Liver (tissue), 9 donors: ENCODE results near the gene TNFRSF25. TPM values are rescaled to one million over a fixed set of nuclear protein-coding genes. Genes with fewer than 3 reads are reported as not detected.

Experiments
- DNase-seq: peaks from one replicate; pipeline ENCODE4 v3.0.0-alpha.2; 2017; ENCODE audit warnings: low spot score
- H3K27ac ChIP-seq, 2 donors: one replicate each; pipeline ENCODE4 v1.7.0; 2013; ENCODE audit warnings: inconsistent platforms in 2 of 2, low read length in 2 of 2, control low read depth in 1 of 2, low read depth in 1 of 2, mild to moderate bottlenecking in 1 of 2
- H3K27me3 ChIP-seq, 4 donors: one replicate each; pipeline versions ENCODE4 v1.6.1 to v1.7.0; 2013; ENCODE audit warnings: low read length in 3 of 4, inconsistent platforms in 1 of 4, mild to moderate bottlenecking in 1 of 4, moderate library complexity in 1 of 4; ENCODE audit not compliant: control insufficient read depth in 4 of 4, insufficient read depth in 4 of 4
- H3K36me3 ChIP-seq, 4 donors: one replicate each; pipeline versions ENCODE4 v1.6.1 to v1.7.0; 2013; ENCODE audit warnings: low read length in 3 of 4, mild to moderate bottlenecking in 3 of 4, low read depth in 1 of 4, moderate library complexity in 1 of 4; ENCODE audit not compliant: control insufficient read depth in 4 of 4, insufficient read depth in 3 of 4
- H3K4me1 ChIP-seq, 4 donors: one replicate each; pipeline versions ENCODE4 v1.6.1 to v1.7.0; 2013; ENCODE audit warnings: low read length in 3 of 4, mild to moderate bottlenecking in 3 of 4, moderate library complexity in 1 of 4; ENCODE audit not compliant: control insufficient read depth in 4 of 4, insufficient read depth in 4 of 4
- H3K4me3 ChIP-seq, 3 donors: one replicate each; pipeline versions ENCODE4 v1.6.1 to v1.7.0; 2013; ENCODE audit warnings: low read length in 3 of 3, control low read depth in 1 of 3, low read depth in 1 of 3, mild to moderate bottlenecking in 1 of 3
- H3K9ac ChIP-seq, 2 donors: one replicate each; pipeline ENCODE4 v1.7.0; 2013; ENCODE audit warnings: low read length in 2 of 2, mild to moderate bottlenecking in 2 of 2, moderate library complexity in 2 of 2, control low read depth in 1 of 2, low read depth in 1 of 2
- H3K9me3 ChIP-seq, 4 donors: one replicate each; pipeline versions ENCODE4 v1.6.1 to v1.7.0; 2013; ENCODE audit warnings: low read length in 3 of 4; ENCODE audit not compliant: control insufficient read depth in 4 of 4
- EGR1 ChIP-seq, 2 donors: IDR thresholded peaks; 2 replicates each; pipeline ENCODE4 v1.6.1; 2016 to 2018; ENCODE audit warnings: antibody characterized with exemption in 2 of 2, low read depth in 2 of 2
- FOXA1 ChIP-seq: IDR thresholded peaks from 2 replicates; pipeline ENCODE4 v1.6.1; 2016; ENCODE audit warnings: antibody characterized with exemption
- FOXA2 ChIP-seq: IDR thresholded peaks from 2 replicates; pipeline ENCODE4 v1.6.1; 2016; ENCODE audit warnings: antibody characterized with exemption
- GABPA ChIP-seq, 2 donors: IDR thresholded peaks in 1 of 2; conservative IDR thresholded peaks in 1 of 2; 2 replicates each; pipeline ENCODE4 v1.6.1; 2016; ENCODE audit warnings: antibody characterized with exemption in 2 of 2, mild to moderate bottlenecking in 1 of 2, moderate library complexity in 1 of 2
- HNF4A ChIP-seq, 2 donors: conservative IDR thresholded peaks; 2 replicates each; pipeline ENCODE4 v1.6.1; 2016; ENCODE audit warnings: antibody characterized with exemption in 2 of 2, mild to moderate bottlenecking in 2 of 2
- HNF4G ChIP-seq: IDR thresholded peaks from 2 replicates; pipeline ENCODE4 v1.6.1; 2016; ENCODE audit warnings: antibody characterized with exemption
- JUND ChIP-seq, 2 donors: IDR thresholded peaks; 2 replicates each; pipeline ENCODE4 v1.6.1; 2016; ENCODE audit warnings: antibody characterized with exemption in 2 of 2
- NR2F2 ChIP-seq: IDR thresholded peaks from 2 replicates; pipeline ENCODE4 v1.6.1; 2016; ENCODE audit warnings: antibody characterized with exemption
- RAD21 ChIP-seq, 2 donors: IDR thresholded peaks; 2 replicates each; pipeline ENCODE4 v1.6.1; 2016; ENCODE audit warnings: antibody characterized with exemption in 2 of 2, mild to moderate bottlenecking in 2 of 2
- RXRA ChIP-seq, 2 donors: IDR thresholded peaks; 2 replicates each; pipeline ENCODE4 v1.6.1; 2017 to 2018; ENCODE audit warnings: antibody characterized with exemption in 2 of 2, mild to moderate bottlenecking in 1 of 2
- SP1 ChIP-seq: IDR thresholded peaks from 2 replicates; pipeline ENCODE4 v1.6.1; 2018; ENCODE audit warnings: antibody characterized with exemption, mild to moderate bottlenecking
- TAF1 ChIP-seq: conservative IDR thresholded peaks from 2 replicates; pipeline ENCODE4 v1.6.1; 2016; ENCODE audit warnings: antibody characterized with exemption, mild to moderate bottlenecking
- YY1 ChIP-seq: IDR thresholded peaks from 2 replicates; pipeline ENCODE4 v1.6.1; 2016; ENCODE audit warnings: antibody characterized with exemption, mild to moderate bottlenecking
- WGBS: extraction: QIAGEN DNeasy Blood & Tissue Kit; methylation state at CpG from one replicate; pipeline ENCODE4 v1.1.7; 2013; 5-methylcytosine and 5-hydroxymethylcytosine counted together
- polyA plus RNA-seq, 2 donors: library from polyadenylated mRNA; stranded (reverse) in 1 of 2; unstranded in 1 of 2; fragments of 200-250 nt in 1 of 2; fragments of >200 nt in 1 of 2; fragmentation: Nextera tagmentation in 1 of 2; extraction: Ambion mirVana in 1 of 2; gene quantifications; one replicate each; pipeline versions ENCODE4 v1.2.1 to v1.2.3, GENCODE V29; 2013 to 2015
- total RNA-seq, 2 donors: library from RNA; depleted of rRNA; stranded (reverse); fragments of >200 nt; gene quantifications; one replicate each; pipeline ENCODE4 v1.2.3, GENCODE V29; 2014
- TF ChIP-seq, protein P1 (sequence below): IDR thresholded peaks from 2 replicates; pipeline ENCODE4 v1.6.1; 2016; ENCODE audit warnings: antibody characterized with exemption
- TF ChIP-seq, protein P2 (sequence below): IDR thresholded peaks from 2 replicates; pipeline ENCODE4 v1.6.1; 2016; ENCODE audit warnings: antibody characterized with exemption
- TF ChIP-seq, protein P3 (sequence below): IDR thresholded peaks from 2 replicates; pipeline ENCODE4 v1.6.1; 2016; ENCODE audit warnings: antibody characterized with exemption
- TF ChIP-seq, protein P4 (sequence below): fragments of 150-350 bp; IDR thresholded peaks from 2 replicates; pipeline ENCODE4 v1.5.1; 2017; ENCODE audit warnings: improper control_type of control experiment, low read depth, low read length; ENCODE audit not compliant: missing input control
- TF ChIP-seq, protein P5 (sequence below): IDR thresholded peaks from 2 replicates; pipeline ENCODE4 v1.6.1; 2016; ENCODE audit warnings: antibody characterized with exemption, mild to moderate bottlenecking
- donor health status: healthy.
- donor health status: healthy.
- donor health status: healthy.
- donor health status: healthy.
- donor health status: healthy.

The TNFRSF25 gene
- total and polyA plus RNA-seq, 4 donors: 0.78 to 2.6 (median 2.0) TPM

DNA sequence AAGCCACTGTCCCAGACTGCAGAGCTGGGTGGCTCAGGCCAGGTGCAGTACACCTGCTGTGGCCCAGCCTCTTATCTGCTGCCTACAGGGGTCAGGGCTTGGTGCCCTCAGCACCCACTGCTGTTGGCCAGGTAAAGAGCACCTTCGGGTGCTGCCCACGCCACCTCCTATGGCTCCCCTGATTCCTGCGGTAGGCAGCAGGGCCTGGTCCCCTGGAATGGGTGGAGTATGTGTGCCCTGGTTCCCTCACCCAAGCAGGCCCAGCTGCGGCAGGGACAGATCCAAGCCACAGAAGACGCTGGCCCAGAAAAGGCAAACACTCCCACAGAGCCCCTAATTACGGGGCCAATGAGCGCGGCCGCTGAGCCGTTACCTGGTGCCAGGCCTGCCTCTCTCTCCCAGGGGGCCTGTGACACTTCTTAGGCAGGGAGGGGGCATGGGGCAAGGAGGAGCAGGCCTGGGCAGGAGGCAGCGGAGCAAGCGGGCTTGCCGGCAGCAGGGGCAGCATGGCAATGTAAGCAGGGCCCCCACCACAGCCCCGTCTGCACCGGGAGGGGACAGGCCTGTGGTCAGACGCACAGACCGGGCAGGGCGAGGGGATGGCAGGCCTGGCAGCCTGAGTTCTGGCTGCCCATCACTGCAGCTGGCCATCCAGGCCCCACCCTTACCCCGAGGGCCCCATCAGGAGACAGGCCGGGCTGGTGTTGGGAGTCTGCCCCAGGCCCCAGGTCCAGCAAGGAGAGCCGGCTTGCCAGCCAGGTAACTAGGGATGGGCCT lies 22.4 kb downstream of the TNFRSF25 start:
- Histone ChIP-seq H3K36me3 (no peaks in the 10 kb centered on the region), H3K27ac (no peak overlapping the region), H3K9ac (no peak overlapping the region), H3K27me3 (no peaks in the 10 kb centered on the region), H3K9me3 (no peaks in the 10 kb centered on the region), H3K4me3 (no peak overlapping the region), H3K4me1 (peaks cover 24 to 44% (median 30%) of the 10 kb centered on the region in 4 donors)
- no peak for DNase-seq
- TF ChIP-seq NR2F2: no peak
- no peak for TF ChIP-seq HNF4G
- TF ChIP-seq, protein P1, sequence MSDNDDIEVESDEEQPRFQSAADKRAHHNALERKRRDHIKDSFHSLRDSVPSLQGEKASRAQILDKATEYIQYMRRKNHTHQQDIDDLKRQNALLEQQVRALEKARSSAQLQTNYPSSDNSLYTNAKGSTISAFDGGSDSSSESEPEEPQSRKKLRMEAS: no peak
- TF ChIP-seq EGR1 (IDR thresholded peaks at IDR 0.05; ENCODE audit: low read depth in 2 of 2): no peak
- no peak for TF ChIP-seq FOXA1
- TF ChIP-seq GABPA (IDR thresholded peaks at IDR 0.05 in 1 of 2, conservative IDR thresholded peaks at IDR 0.05 in 1 of 2): no peak
- TF ChIP-seq, protein P2, sequence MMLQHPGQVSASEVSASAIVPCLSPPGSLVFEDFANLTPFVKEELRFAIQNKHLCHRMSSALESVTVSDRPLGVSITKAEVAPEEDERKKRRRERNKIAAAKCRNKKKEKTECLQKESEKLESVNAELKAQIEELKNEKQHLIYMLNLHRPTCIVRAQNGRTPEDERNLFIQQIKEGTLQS: no peak
- TF ChIP-seq RXRA (IDR thresholded peaks at IDR 0.05): no peak
- no peak for TF ChIP-seq FOXA2
- TF ChIP-seq, protein P3, sequence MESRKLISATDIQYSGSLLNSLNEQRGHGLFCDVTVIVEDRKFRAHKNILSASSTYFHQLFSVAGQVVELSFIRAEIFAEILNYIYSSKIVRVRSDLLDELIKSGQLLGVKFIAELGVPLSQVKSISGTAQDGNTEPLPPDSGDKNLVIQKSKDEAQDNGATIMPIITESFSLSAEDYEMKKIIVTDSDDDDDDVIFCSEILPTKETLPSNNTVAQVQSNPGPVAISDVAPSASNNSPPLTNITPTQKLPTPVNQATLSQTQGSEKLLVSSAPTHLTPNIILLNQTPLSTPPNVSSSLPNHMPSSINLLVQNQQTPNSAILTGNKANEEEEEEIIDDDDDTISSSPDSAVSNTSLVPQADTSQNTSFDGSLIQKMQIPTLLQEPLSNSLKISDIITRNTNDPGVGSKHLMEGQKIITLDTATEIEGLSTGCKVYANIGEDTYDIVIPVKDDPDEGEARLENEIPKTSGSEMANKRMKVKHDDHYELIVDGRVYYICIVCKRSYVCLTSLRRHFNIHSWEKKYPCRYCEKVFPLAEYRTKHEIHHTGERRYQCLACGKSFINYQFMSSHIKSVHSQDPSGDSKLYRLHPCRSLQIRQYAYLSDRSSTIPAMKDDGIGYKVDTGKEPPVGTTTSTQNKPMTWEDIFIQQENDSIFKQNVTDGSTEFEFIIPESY: no peak
- WGBS: 94% methylated on average over 21 of the region's 21 CpGs

DNA sequence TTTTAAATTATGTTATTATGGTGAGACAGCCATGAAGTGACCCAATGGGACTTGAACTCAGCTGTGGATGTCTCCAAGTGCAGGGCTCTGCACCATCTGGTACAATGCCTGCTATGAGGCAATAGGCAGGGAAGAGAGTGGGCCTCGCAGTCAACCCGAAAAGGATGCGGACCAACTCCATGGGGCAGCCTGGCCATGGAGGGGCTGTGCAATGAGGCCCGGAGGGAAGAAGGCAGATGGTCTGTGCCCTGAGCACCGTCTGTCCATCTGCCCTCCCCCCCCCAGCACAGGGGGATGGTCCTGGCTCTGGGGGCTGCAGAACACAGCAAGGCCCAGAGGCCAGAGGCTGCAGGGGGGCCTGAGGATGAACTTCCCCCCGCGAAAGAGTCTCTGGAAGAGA lies 24.4 kb downstream of the TNFRSF25 start:
- Histone ChIP-seq H3K4me3 (no peak overlapping the region), H3K4me1 (peaks cover 13 to 31% (median 22%) of the 10 kb centered on the region in 4 donors), H3K9ac (no peak overlapping the region), H3K27me3 (no peaks in the 10 kb centered on the region), H3K36me3 (no peaks in the 10 kb centered on the region), H3K27ac (no peak overlapping the region), H3K9me3 (no peaks in the 10 kb centered on the region)
- TF ChIP-seq JUND (IDR thresholded peaks at IDR 0.05): no peak
- TF ChIP-seq FOXA1: no peak
- no peak for TF ChIP-seq GABPA (IDR thresholded peaks at IDR 0.05 in 1 of 2, conservative IDR thresholded peaks at IDR 0.05 in 1 of 2)
- TF ChIP-seq RXRA (IDR thresholded peaks at IDR 0.05): no peak
- TF ChIP-seq, protein P2: no peak
- TF ChIP-seq, protein P4, sequence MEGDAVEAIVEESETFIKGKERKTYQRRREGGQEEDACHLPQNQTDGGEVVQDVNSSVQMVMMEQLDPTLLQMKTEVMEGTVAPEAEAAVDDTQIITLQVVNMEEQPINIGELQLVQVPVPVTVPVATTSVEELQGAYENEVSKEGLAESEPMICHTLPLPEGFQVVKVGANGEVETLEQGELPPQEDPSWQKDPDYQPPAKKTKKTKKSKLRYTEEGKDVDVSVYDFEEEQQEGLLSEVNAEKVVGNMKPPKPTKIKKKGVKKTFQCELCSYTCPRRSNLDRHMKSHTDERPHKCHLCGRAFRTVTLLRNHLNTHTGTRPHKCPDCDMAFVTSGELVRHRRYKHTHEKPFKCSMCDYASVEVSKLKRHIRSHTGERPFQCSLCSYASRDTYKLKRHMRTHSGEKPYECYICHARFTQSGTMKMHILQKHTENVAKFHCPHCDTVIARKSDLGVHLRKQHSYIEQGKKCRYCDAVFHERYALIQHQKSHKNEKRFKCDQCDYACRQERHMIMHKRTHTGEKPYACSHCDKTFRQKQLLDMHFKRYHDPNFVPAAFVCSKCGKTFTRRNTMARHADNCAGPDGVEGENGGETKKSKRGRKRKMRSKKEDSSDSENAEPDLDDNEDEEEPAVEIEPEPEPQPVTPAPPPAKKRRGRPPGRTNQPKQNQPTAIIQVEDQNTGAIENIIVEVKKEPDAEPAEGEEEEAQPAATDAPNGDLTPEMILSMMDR: no peak
- TF ChIP-seq, protein P1: no peak
- TF ChIP-seq EGR1 (IDR thresholded peaks at IDR 0.05; ENCODE audit: low read depth in 2 of 2): no peak
- TF ChIP-seq RAD21 (IDR thresholded peaks at IDR 0.05): no peak
- no peak for TF ChIP-seq NR2F2
- no peak for TF ChIP-seq TAF1
- TF ChIP-seq FOXA2: no peak
- TF ChIP-seq SP1: no peak
- TF ChIP-seq, protein P5, sequence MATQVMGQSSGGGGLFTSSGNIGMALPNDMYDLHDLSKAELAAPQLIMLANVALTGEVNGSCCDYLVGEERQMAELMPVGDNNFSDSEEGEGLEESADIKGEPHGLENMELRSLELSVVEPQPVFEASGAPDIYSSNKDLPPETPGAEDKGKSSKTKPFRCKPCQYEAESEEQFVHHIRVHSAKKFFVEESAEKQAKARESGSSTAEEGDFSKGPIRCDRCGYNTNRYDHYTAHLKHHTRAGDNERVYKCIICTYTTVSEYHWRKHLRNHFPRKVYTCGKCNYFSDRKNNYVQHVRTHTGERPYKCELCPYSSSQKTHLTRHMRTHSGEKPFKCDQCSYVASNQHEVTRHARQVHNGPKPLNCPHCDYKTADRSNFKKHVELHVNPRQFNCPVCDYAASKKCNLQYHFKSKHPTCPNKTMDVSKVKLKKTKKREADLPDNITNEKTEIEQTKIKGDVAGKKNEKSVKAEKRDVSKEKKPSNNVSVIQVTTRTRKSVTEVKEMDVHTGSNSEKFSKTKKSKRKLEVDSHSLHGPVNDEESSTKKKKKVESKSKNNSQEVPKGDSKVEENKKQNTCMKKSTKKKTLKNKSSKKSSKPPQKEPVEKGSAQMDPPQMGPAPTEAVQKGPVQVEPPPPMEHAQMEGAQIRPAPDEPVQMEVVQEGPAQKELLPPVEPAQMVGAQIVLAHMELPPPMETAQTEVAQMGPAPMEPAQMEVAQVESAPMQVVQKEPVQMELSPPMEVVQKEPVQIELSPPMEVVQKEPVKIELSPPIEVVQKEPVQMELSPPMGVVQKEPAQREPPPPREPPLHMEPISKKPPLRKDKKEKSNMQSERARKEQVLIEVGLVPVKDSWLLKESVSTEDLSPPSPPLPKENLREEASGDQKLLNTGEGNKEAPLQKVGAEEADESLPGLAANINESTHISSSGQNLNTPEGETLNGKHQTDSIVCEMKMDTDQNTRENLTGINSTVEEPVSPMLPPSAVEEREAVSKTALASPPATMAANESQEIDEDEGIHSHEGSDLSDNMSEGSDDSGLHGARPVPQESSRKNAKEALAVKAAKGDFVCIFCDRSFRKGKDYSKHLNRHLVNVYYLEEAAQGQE: no peak
- TF ChIP-seq, protein P3: no peak
- TF ChIP-seq HNF4G: no peak
- TF ChIP-seq YY1: no peak
- no peak for TF ChIP-seq HNF4A (conservative IDR thresholded peaks at IDR 0.05)
- no peak for DNase-seq
- 90% methylated on average over 7 of the region's 7 CpGs for WGBS
